ENCODE measurements around the gene NHLH1. TPM values are rescaled to one million over a fixed set of nuclear protein-coding genes. Genes with fewer than 3 reads are reported as not detected.
A peak's percentile ranks its signal among the peaks of the same experiment; 100 is the strongest.

Gene NHLH1
- total and polyA plus RNA-seq, 8 donors = 0.11 to 0.14 TPM; not detected in 6

GRCh38 chr1:160413716-160414115, 46.8 kb downstream of the NHLH1 start:
- 87 to 90% methylated on average over 3 of the region's 3 CpGs for WGBS, 2 donors
- TF ChIP-seq, protein P1, sequence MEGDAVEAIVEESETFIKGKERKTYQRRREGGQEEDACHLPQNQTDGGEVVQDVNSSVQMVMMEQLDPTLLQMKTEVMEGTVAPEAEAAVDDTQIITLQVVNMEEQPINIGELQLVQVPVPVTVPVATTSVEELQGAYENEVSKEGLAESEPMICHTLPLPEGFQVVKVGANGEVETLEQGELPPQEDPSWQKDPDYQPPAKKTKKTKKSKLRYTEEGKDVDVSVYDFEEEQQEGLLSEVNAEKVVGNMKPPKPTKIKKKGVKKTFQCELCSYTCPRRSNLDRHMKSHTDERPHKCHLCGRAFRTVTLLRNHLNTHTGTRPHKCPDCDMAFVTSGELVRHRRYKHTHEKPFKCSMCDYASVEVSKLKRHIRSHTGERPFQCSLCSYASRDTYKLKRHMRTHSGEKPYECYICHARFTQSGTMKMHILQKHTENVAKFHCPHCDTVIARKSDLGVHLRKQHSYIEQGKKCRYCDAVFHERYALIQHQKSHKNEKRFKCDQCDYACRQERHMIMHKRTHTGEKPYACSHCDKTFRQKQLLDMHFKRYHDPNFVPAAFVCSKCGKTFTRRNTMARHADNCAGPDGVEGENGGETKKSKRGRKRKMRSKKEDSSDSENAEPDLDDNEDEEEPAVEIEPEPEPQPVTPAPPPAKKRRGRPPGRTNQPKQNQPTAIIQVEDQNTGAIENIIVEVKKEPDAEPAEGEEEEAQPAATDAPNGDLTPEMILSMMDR (IDR thresholded peaks at IDR 0.05) = no peak
- intact Hi-C loops (cut with DNase I) = no loop called here
- FAIRE-seq (no peak), DNase-seq (no peak), ATAC-seq (no peak)
- H3K4me1 ChIP-seq = no peaks in the 10 kb centered on the region
- H3K27me3 ChIP-seq = no peaks in the 10 kb centered on the region
- H3K36me3 ChIP-seq = no peaks in the 10 kb centered on the region
- H3K9me3 ChIP-seq = no peaks in the 10 kb centered on the region
- H3K4me3 ChIP-seq = no peak overlapping the region
- no peak overlapping the region for H3K27ac ChIP-seq

DNA sequence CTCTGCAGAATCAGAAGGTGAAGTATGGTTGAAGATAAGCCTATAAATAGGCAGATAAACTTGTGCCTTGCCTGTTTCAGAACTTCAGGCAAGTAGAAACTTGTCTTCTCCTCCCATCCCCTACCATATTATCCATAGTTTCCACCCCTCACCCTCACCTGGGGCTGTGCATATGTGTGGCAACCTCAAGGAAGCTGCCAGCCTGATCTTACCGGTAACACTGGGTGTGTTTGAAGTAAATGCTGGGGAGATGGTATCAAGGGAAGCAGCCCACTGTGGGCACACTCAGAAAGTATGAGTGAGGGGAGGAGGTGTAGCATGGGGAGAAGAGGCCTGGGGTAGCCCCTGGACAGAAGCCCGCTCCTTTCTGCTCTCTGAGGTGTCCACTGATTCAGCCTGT, 48.0 kb downstream of the NHLH1 start:
- Histone ChIP-seq H3K27me3 (no peaks in the 10 kb centered on the region), H3K36me3 (no peaks in the 10 kb centered on the region), H3K4me1 (no peaks in the 10 kb centered on the region), H3K4me3 (no peak overlapping the region), H3K9me3 (no peaks in the 10 kb centered on the region), H3K27ac (no peak overlapping the region)
- TF ChIP-seq, protein P1 (IDR thresholded peaks at IDR 0.05) = no peak
- ATAC-seq (no peak), FAIRE-seq (no peak), DNase-seq (no peak)
- intact Hi-C loops (cut with DNase I) = no loop called here
- 93 to 94% methylated on average over 2 of the region's 2 CpGs for whole genome bisulfite sequencing, 2 donors

DNA sequence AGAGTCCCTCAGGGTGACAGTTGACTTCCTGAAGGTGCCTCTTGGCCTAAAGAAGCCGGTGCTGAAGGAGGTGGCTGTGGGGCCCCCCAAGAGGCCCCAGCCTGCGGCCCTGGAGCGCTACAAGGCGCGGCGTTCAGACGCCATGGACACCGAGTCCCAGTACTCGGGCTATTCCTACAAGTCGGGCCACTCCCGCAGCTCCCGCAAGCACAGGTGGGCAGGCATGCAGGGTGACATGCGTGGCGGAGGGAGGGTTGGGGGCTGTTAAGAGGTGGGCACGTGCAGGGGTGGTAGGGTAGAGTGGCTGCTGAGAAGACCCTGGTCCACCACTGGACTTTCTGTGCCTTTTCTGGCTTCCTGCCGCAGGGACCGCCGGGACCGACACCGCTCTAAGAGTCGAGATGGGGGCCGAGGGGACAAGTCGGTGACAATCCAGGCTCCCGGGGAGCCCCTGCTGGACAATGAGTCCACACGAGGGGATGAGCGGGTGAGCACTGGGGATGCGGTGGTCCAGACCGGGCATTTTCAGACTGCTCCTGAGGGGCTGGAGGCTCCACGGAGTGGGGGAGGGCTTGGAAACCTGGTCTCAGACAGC, 48.9 kb downstream of the NHLH1 start:
- no peak for FAIRE-seq
- 93 to 96% methylated on average over 29 of the region's 29 CpGs for WGBS, 2 donors

DNA sequence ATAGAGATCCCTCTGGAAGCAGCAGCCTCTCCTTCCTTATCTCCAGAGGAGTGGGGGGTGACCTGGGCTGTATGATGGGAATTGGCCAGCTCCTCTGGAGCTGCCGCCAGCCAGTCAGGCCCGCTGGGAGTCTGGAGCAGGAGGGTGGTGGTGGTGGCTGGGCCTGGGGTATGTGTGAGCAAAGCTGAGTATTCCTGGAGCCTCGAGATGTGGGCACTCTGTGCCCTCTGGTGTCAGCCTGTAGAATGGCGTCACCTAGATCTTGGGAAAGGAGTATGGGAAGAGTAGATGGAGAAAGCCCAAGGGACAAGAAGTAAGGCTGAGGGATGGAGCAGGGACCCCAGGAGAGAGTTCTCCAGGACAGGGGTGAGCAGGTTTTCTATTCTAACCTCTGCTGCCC, 49.5 kb downstream of the NHLH1 start:
- Histone ChIP-seq H3K27me3 (no peaks in the 10 kb centered on the region), H3K4me1 (no peaks in the 10 kb centered on the region), H3K9me3 (no peaks in the 10 kb centered on the region), H3K27ac (no peak overlapping the region), H3K36me3 (no peaks in the 10 kb centered on the region), H3K4me3 (no peak overlapping the region)
- no peak for FAIRE-seq
- intact Hi-C loops (cut with DNase I) = no loop called here
- WGBS, 2 donors = 65 to 68% methylated on average over 4 of the region's 4 CpGs
- ATAC-seq = peak in 3 of 4 donors; percentile 55 to 62 (median 61)
- DNase-seq = no peak
- TF ChIP-seq, protein P1 (IDR thresholded peaks at IDR 0.05) = peak in 1 of 4 donors; percentile 17

More for the DNA sequence above, 48.9 kb downstream of the NHLH1 start:
- no peaks in the 10 kb centered on the region for H3K9me3 ChIP-seq
- intact Hi-C loops (cut with DNase I) = no loop called here
- no peaks in the 10 kb centered on the region for H3K4me1 ChIP-seq
- TF ChIP-seq, protein P1 (IDR thresholded peaks at IDR 0.05) = no peak
- H3K4me3 ChIP-seq = no peak overlapping the region
- no peaks in the 10 kb centered on the region for H3K27me3 ChIP-seq
- ATAC-seq (no peak), DNase-seq (no peak)
- no peak overlapping the region for H3K27ac ChIP-seq
- no peaks in the 10 kb centered on the region for H3K36me3 ChIP-seq

DNA sequence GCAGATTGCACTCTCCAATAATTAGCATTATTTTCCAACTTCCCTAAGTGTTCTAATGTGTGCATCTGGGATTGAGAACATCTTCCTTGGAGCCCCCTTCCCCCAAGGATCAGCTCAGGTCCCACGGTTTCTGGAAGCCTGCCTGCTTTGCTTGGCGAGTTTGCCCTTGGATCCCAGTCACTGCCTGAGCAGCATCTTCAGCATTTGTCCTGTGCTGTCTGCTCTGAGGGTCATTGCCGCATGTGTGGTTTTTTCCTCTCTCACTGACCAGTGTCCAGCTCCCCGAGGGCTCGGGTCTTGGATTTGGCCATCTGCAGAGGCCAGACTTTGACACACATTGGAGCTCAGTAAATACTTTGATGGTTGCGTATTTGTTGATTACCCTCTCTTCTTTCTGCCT, 51.6 kb downstream of the NHLH1 start:
- no peak for DNase-seq
- Histone ChIP-seq H3K4me1 (no peaks in the 10 kb centered on the region), H3K9me3 (no peaks in the 10 kb centered on the region), H3K27ac (no peak overlapping the region), H3K4me3 (no peak overlapping the region), H3K36me3 (no peaks in the 10 kb centered on the region), H3K27me3 (no peaks in the 10 kb centered on the region)
- no peak for FAIRE-seq
- no peak for ATAC-seq
- intact Hi-C loops (cut with DNase I) = no loop called here
- 78 to 84% methylated on average over 6 of the region's 6 CpGs for WGBS, 2 donors
- TF ChIP-seq, protein P1 (IDR thresholded peaks at IDR 0.05) = no peak
